Activated CD8-positive, alpha-beta memory T cell treated with anti-CD3 and anti-CD28 coated beads for 4 hours (primary cell): ENCODE data around the gene COX4I2.
"Not testable (repeated sequence)": the region's sequence is repeated elsewhere in the genome, so short reads cannot be mapped to it uniquely, and the experiment has no call there.

Experiments
- DNase-seq, 2 donors: peaks; one replicate each; pipeline ENCODE4 v3.0.0-alpha.2; 2020; ENCODE audit warnings: low read depth in 2 of 2

Gene COX4I2

GRCh38 chr20:31607640-31608250 is 30.0 kb upstream of the COX4I2 start:
- no peak for DNase-seq

GRCh38 chr20:31608251-31608945 is 29.3 kb upstream of the COX4I2 start:
- no peak for DNase-seq

- DNase-seq: not testable (repeated sequence)
Observed at GRCh38 chr20:31612271-31612640, 25.5 kb upstream of the COX4I2 start.

GRCh38 chr20:31615416-31615815 is 22.3 kb upstream of the COX4I2 start:
- DNase-seq: no peak

GRCh38 chr20:31617432-31618104 is 20.1 kb upstream of the COX4I2 start:
- DNase-seq: no peak

GRCh38 chr20:31620246-31620645 is 17.5 kb upstream of the COX4I2 start:
- DNase-seq: no peak

- not testable (repeated sequence) for DNase-seq
Observed at GRCh38 chr20:31623123-31623505, 14.6 kb upstream of the COX4I2 start.

GRCh38 chr20:31626534-31626933 is 11.2 kb upstream of the COX4I2 start:
- not testable (repeated sequence) for DNase-seq

- not testable (repeated sequence) for DNase-seq
Observed at GRCh38 chr20:31628057-31628456, 9.7 kb upstream of the COX4I2 start.

GRCh38 chr20:31630187-31630790 is 7.4 kb upstream of the COX4I2 start:
- no peak for DNase-seq

- DNase-seq: no peak
Observed at GRCh38 chr20:31632548-31633338, 5.0 kb upstream of the COX4I2 start.

GRCh38 chr20:31633339-31633914 is 4.3 kb upstream of the COX4I2 start:
- no peak for DNase-seq

GRCh38 chr20:31638317-31638716 is 605 bp downstream of the COX4I2 start:
- DNase-seq: no peak

- no peak for DNase-seq
Observed at GRCh38 chr20:31638816-31639215, 1.1 kb downstream of the COX4I2 start.

- DNase-seq: no peak
Observed at GRCh38 chr20:31640259-31640658, 2.5 kb downstream of the COX4I2 start.

GRCh38 chr20:31641391-31641790 is 3.7 kb downstream of the COX4I2 start:
- no peak for DNase-seq

GRCh38 chr20:31642837-31643236 is 5.1 kb downstream of the COX4I2 start:
- no peak for DNase-seq

- no peak for DNase-seq
Observed at GRCh38 chr20:31643522-31643921, 5.8 kb downstream of the COX4I2 start.

- DNase-seq: no peak
Observed at GRCh38 chr20:31644701-31645100, 7.0 kb downstream of the COX4I2 start.

GRCh38 chr20:31648104-31648503 is 10.4 kb downstream of the COX4I2 start:
- not testable (repeated sequence) for DNase-seq

- DNase-seq: no peak
Observed at GRCh38 chr20:31652917-31653396, 15.2 kb downstream of the COX4I2 start.
